ENCODE results near the gene NAA38.

Gene NAA38

GRCh38 chr17:7848131-7848579, 9.2 kb downstream of the NAA38 start:
- Histone ChIP-seq H3K4me3 (ENCODE audit: low read depth, low read length) (no peak overlapping the region), H3K36me3 (ENCODE audit: control insufficient read depth, insufficient read depth, low read length) (peaks cover 13% of the 10 kb centered on the region), H3K4me1 (ENCODE audit: control insufficient read depth, insufficient read depth, low read length) (peaks cover 2% of the 10 kb centered on the region), H3K9me3 (ENCODE audit: control insufficient read depth, insufficient read depth, low read length) (no peaks in the 10 kb centered on the region), H3K9ac (ENCODE audit: low read depth, low read length) (no peak overlapping the region), H3K27me3 (ENCODE audit: control insufficient read depth, insufficient read depth, low read length) (peaks cover 28% of the 10 kb centered on the region)

- Histone ChIP-seq H3K27me3 (ENCODE audit: control insufficient read depth, insufficient read depth, low read length) (peaks cover 20% of the 10 kb centered on the region), H3K4me3 (ENCODE audit: low read depth, low read length) (no peak overlapping the region), H3K9me3 (ENCODE audit: control insufficient read depth, insufficient read depth, low read length) (no peaks in the 10 kb centered on the region), H3K9ac (ENCODE audit: low read depth, low read length) (no peak overlapping the region), H3K4me1 (ENCODE audit: control insufficient read depth, insufficient read depth, low read length) (peaks cover 2% of the 10 kb centered on the region), H3K36me3 (ENCODE audit: control insufficient read depth, insufficient read depth, low read length) (peaks cover 13% of the 10 kb centered on the region)
Measured at GRCh38 chr17:7846765-7847661, 10.3 kb downstream of the NAA38 start.

GRCh38 chr17:7846063-7846735, 11.2 kb downstream of the NAA38 start:
- Histone ChIP-seq H3K9ac (ENCODE audit: low read depth, low read length) (no peak overlapping the region), H3K9me3 (ENCODE audit: control insufficient read depth, insufficient read depth, low read length) (no peaks in the 10 kb centered on the region), H3K27me3 (ENCODE audit: control insufficient read depth, insufficient read depth, low read length) (peaks cover 19% of the 10 kb centered on the region), H3K4me3 (ENCODE audit: low read depth, low read length) (no peak overlapping the region), H3K4me1 (ENCODE audit: control insufficient read depth, insufficient read depth, low read length) (peaks cover under 1% of the 10 kb centered on the region), H3K36me3 (ENCODE audit: control insufficient read depth, insufficient read depth, low read length) (peaks cover 11% of the 10 kb centered on the region)

GRCh38 chr17:7845359-7846062, 11.8 kb downstream of the NAA38 start:
- Histone ChIP-seq H3K36me3 (ENCODE audit: control insufficient read depth, insufficient read depth, low read length) (peaks cover 6% of the 10 kb centered on the region), H3K4me3 (ENCODE audit: low read depth, low read length) (peak overlapping the region; percentile 52), H3K27me3 (ENCODE audit: control insufficient read depth, insufficient read depth, low read length) (peaks cover 20% of the 10 kb centered on the region), H3K9me3 (ENCODE audit: control insufficient read depth, insufficient read depth, low read length) (no peaks in the 10 kb centered on the region), H3K4me1 (ENCODE audit: control insufficient read depth, insufficient read depth, low read length) (no peaks in the 10 kb centered on the region), H3K9ac (ENCODE audit: low read depth, low read length) (no peak overlapping the region)

GRCh38 chr17:7844292-7845154, 12.8 kb downstream of the NAA38 start:
- Histone ChIP-seq H3K9me3 (ENCODE audit: control insufficient read depth, insufficient read depth, low read length) (no peaks in the 10 kb centered on the region), H3K9ac (ENCODE audit: low read depth, low read length) (no peak overlapping the region), H3K36me3 (ENCODE audit: control insufficient read depth, insufficient read depth, low read length) (peaks cover 6% of the 10 kb centered on the region), H3K4me1 (ENCODE audit: control insufficient read depth, insufficient read depth, low read length) (no peaks in the 10 kb centered on the region), H3K4me3 (ENCODE audit: low read depth, low read length) (peak overlapping the region; percentile 52), H3K27me3 (ENCODE audit: control insufficient read depth, insufficient read depth, low read length) (peaks cover 28% of the 10 kb centered on the region)

GRCh38 chr17:7843536-7844291, 13.6 kb downstream of the NAA38 start:
- Histone ChIP-seq H3K36me3 (ENCODE audit: control insufficient read depth, insufficient read depth, low read length) (peaks cover 3% of the 10 kb centered on the region), H3K4me1 (ENCODE audit: control insufficient read depth, insufficient read depth, low read length) (peaks cover 5% of the 10 kb centered on the region), H3K9ac (ENCODE audit: low read depth, low read length) (no peak overlapping the region), H3K4me3 (ENCODE audit: low read depth, low read length) (peak overlapping the region; percentile 52), H3K9me3 (ENCODE audit: control insufficient read depth, insufficient read depth, low read length) (no peaks in the 10 kb centered on the region), H3K27me3 (ENCODE audit: control insufficient read depth, insufficient read depth, low read length) (peaks cover 36% of the 10 kb centered on the region)

GRCh38 chr17:7843257-7843535, 14.2 kb downstream of the NAA38 start:
- H3K36me3 ChIP-seq (ENCODE audit: control insufficient read depth, insufficient read depth, low read length), result peaks cover 3% of the 10 kb centered on the region
- H3K27me3 ChIP-seq (ENCODE audit: control insufficient read depth, insufficient read depth, low read length), result peaks cover 40% of the 10 kb centered on the region
- peaks cover 9% of the 10 kb centered on the region for H3K4me1 ChIP-seq (ENCODE audit: control insufficient read depth, insufficient read depth, low read length)
- no peaks in the 10 kb centered on the region for H3K9me3 ChIP-seq (ENCODE audit: control insufficient read depth, insufficient read depth, low read length)
- H3K4me3 ChIP-seq (ENCODE audit: low read depth, low read length), result peak overlapping the region; percentile 52
- no peak overlapping the region for H3K9ac ChIP-seq (ENCODE audit: low read depth, low read length)

GRCh38 chr17:7842380-7843256, 14.7 kb downstream of the NAA38 start:
- H3K4me1 ChIP-seq (ENCODE audit: control insufficient read depth, insufficient read depth, low read length), result peaks cover 9% of the 10 kb centered on the region
- peaks cover 40% of the 10 kb centered on the region for H3K27me3 ChIP-seq (ENCODE audit: control insufficient read depth, insufficient read depth, low read length)

GRCh38 chr17:7841915-7842379, 15.4 kb downstream of the NAA38 start:
- H3K27me3 ChIP-seq (ENCODE audit: control insufficient read depth, insufficient read depth, low read length), result peaks cover 40% of the 10 kb centered on the region
- H3K9me3 ChIP-seq (ENCODE audit: control insufficient read depth, insufficient read depth, low read length), result no peaks in the 10 kb centered on the region
- peak overlapping the region; percentile 52 for H3K4me3 ChIP-seq (ENCODE audit: low read depth, low read length)
- H3K9ac ChIP-seq (ENCODE audit: low read depth, low read length), result peak overlapping the region; percentile 18
- peaks cover 3% of the 10 kb centered on the region for H3K36me3 ChIP-seq (ENCODE audit: control insufficient read depth, insufficient read depth, low read length)
- H3K4me1 ChIP-seq (ENCODE audit: control insufficient read depth, insufficient read depth, low read length), result peaks cover 9% of the 10 kb centered on the region

More at GRCh38 chr17:7842380-7843256, 14.7 kb downstream of the NAA38 start:
- H3K36me3 ChIP-seq (ENCODE audit: control insufficient read depth, insufficient read depth, low read length), result peaks cover 3% of the 10 kb centered on the region
- H3K9ac ChIP-seq (ENCODE audit: low read depth, low read length), result no peak overlapping the region
- H3K9me3 ChIP-seq (ENCODE audit: control insufficient read depth, insufficient read depth, low read length), result no peaks in the 10 kb centered on the region
- peak overlapping the region; percentile 52 for H3K4me3 ChIP-seq (ENCODE audit: low read depth, low read length)

GRCh38 chr17:7841396-7841914, 15.9 kb downstream of the NAA38 start:
- Histone ChIP-seq H3K36me3 (ENCODE audit: control insufficient read depth, insufficient read depth, low read length) (peaks cover 3% of the 10 kb centered on the region), H3K9me3 (ENCODE audit: control insufficient read depth, insufficient read depth, low read length) (no peaks in the 10 kb centered on the region), H3K4me1 (ENCODE audit: control insufficient read depth, insufficient read depth, low read length) (peaks cover 9% of the 10 kb centered on the region), H3K9ac (ENCODE audit: low read depth, low read length) (no peak overlapping the region), H3K4me3 (ENCODE audit: low read depth, low read length) (peak overlapping the region; percentile 52), H3K27me3 (ENCODE audit: control insufficient read depth, insufficient read depth, low read length) (peaks cover 40% of the 10 kb centered on the region)

Data from iPS-15b (cell line).